HepG2 (cell line): ENCODE data around the gene DDX39B. TPM values are rescaled to one million over a fixed set of nuclear protein-coding genes. Genes with fewer than 3 reads are reported as not detected.
"Not testable (repeated sequence)": the region's sequence is repeated elsewhere in the genome, so short reads cannot be mapped to it uniquely, and the experiment has no call there.

Source experiments
- ATAC-seq: fragments of 200-7000 bp; cut with Tn5 transposase; 3 replicates; pipeline ENCODE4 v1.9.1; 2020; ENCODE audit warnings: mild to moderate bottlenecking, moderate library complexity
- BruUV-seq: library from RNA; stranded (reverse); fragments of 400-500 nt; replicated peaks from 2 replicates; lab custom pipeline; 2021; lab: Mats Ljungman, UMichigan
- CTCF ChIA-PET: fragments of 300-600 bp; formaldehyde crosslinking; extraction: SDS; loops from one replicate; lab custom pipeline; 2021; ENCODE audit warnings: low total read pairs, inconsistent platforms, low intra/inter-chr PET ratio; lab: Yijun Ruan, JAX
- POLR2A ChIA-PET: fragments of 350-600 bp; sonication (Branson Sonifier 250); formaldehyde crosslinking; loops from one replicate; lab custom pipeline; 2020; ENCODE audit warnings: antibody characterized with exemption, inconsistent platforms; lab: Yijun Ruan, JAX
- DNase-seq: peaks from one replicate; pipeline ENCODE4 v3.0.0-alpha.2; 2015; ENCODE audit warnings: low spot score
- FAIRE-seq: peaks from 3 replicates; lab custom pipeline; 2011; peaks lifted over from hg19 to GRCh38; lab: Jason Lieb, UNC
- H2AFZ ChIP-seq: one replicate; pipeline ENCODE4 v1.6.1; 2011; ENCODE audit warnings: low read length, inconsistent platforms
- H3K27ac ChIP-seq: fragments of 300-600 bp; 3 replicates; pipeline ENCODE4 v1.8.0; 2011; ENCODE audit warnings: mixed run types, mild to moderate bottlenecking, mixed read lengths, low read length, inconsistent platforms; ENCODE audit not compliant: insufficient read depth; ENCODE audit errors: extremely low read length
- H3K27me3 ChIP-seq, 2 experiments: fragments of 200-600 bp in 1 of 2; 2 replicates in 1 of 2; 3 replicates in 1 of 2; pipeline versions ENCODE4 v1.6.0 to v1.8.0; 2011; ENCODE audit warnings: low read length in 2 of 2, mild to moderate bottlenecking in 2 of 2, moderate library complexity in 2 of 2, inconsistent platforms in 1 of 2; ENCODE audit not compliant: insufficient read depth in 2 of 2, control insufficient read depth in 1 of 2
- H3K36me3 ChIP-seq, 2 experiments: fragments of 200-600 bp in 1 of 2; replicated peaks in 1 of 2; 2 replicates in 1 of 2; 3 replicates in 1 of 2; pipeline versions ENCODE4 v1.5.1 to v1.8.0; 2011; ENCODE audit warnings: low read length in 2 of 2, inconsistent platforms in 1 of 2; ENCODE audit not compliant: insufficient read depth in 2 of 2, control insufficient read depth in 1 of 2
- H3K4me1 ChIP-seq: 2 replicates; pipeline ENCODE4 v1.5.1; 2012; ENCODE audit warnings: low read length, inconsistent platforms; ENCODE audit not compliant: insufficient read depth
- H3K4me2 ChIP-seq: 2 replicates; pipeline ENCODE4 v1.6.0; 2011; ENCODE audit warnings: low read depth, low read length, inconsistent platforms
- H3K4me3 ChIP-seq, 3 experiments: fragments of 200-600 bp in 1 of 3; sonication (generic), shearing (Covaris generic) in 1 of 3; replicated peaks in 1 of 3; 2 replicates each; pipeline ENCODE4 v1.5.1; 2011 to 2016; ENCODE audit warnings: low read length in 3 of 3, inconsistent platforms in 2 of 3, low read depth in 2 of 3, mild to moderate bottlenecking in 2 of 3, control low read depth in 1 of 3, mixed read lengths in 1 of 3; ENCODE audit not compliant: insufficient read depth in 1 of 3
- H3K79me2 ChIP-seq: one replicate; pipeline ENCODE4 v1.6.1; 2011; ENCODE audit warnings: low read length, inconsistent platforms; ENCODE audit not compliant: insufficient read depth
- H3K9ac ChIP-seq: 2 replicates; pipeline ENCODE4 v1.6.0; 2011; ENCODE audit warnings: mild to moderate bottlenecking, low read depth, low read length, inconsistent platforms; ENCODE audit not compliant: insufficient read depth
- H3K9me3 ChIP-seq: 2 replicates; pipeline ENCODE4 v1.5.1; 2012; ENCODE audit warnings: mild to moderate bottlenecking, low read length
- H4K20me1 ChIP-seq: 2 replicates; pipeline ENCODE4 v1.6.0; 2011; ENCODE audit warnings: inconsistent platforms, mild to moderate bottlenecking, low read length, moderate library complexity; ENCODE audit not compliant: insufficient read depth
- FOXA1 ChIP-seq, 2 experiments: fragments of 450-650 bp in 1 of 2; sonication (generic) in 1 of 2; formaldehyde crosslinking in 1 of 2; IDR thresholded peaks; 2 replicates each; pipeline versions ENCODE4 v1.4.0 to v1.6.1; 2016 to 2020; ENCODE audit warnings: missing genetic modification reagents in 1 of 2
- FOXA3 ChIP-seq: IDR thresholded peaks from 2 replicates; pipeline ENCODE4 v1.6.1; 2016; ENCODE audit warnings: missing genetic modification reagents, missing compliant biosample characterization
- RAD21 ChIP-seq: fragments of 450-650 bp; formaldehyde crosslinking; IDR thresholded peaks from 2 replicates; pipeline ENCODE4 v1.5.0; 2020; ENCODE audit warnings: mild to moderate bottlenecking
- SMC3 ChIP-seq: IDR thresholded peaks from 2 replicates; pipeline ENCODE4 v1.6.1; 2011; ENCODE audit warnings: low read length, improper control_type of control experiment
- STAG1 ChIP-seq: sonication (generic); formaldehyde crosslinking; IDR thresholded peaks from 2 replicates; pipeline ENCODE4 v1.4.0; 2020; ENCODE audit warnings: missing genetic modification reagents
- U2AF1 ChIP-seq: fragments of 200-400 bp; formaldehyde crosslinking; optimal IDR thresholded peaks from 2 replicates; pipeline ENCODE3; 2017; ENCODE audit warnings: mild to moderate bottlenecking, low read depth, low read length
- ZNF20 ChIP-seq: sonication (generic); formaldehyde crosslinking; IDR thresholded peaks from 2 replicates; pipeline ENCODE4 v1.4.0; 2020; ENCODE audit warnings: mild to moderate bottlenecking, moderate library complexity, missing genetic modification reagents
- WGBS: methylation state at CpG from one replicate; pipeline ENCODE4 v1.1.6; 2017; ENCODE audit warnings: low lambda C conversion rate; 5-methylcytosine and 5-hydroxymethylcytosine counted together
- in situ Hi-C: cut with HindIII; loops from 2 replicates; pipeline ENCODE4 v1.10.0; 2017; ENCODE audit warnings: low pct_unique_long_range_greater_than_20kb; ENCODE audit not compliant: extremely low pct_ligation_motif_present
- intact Hi-C: fragments of 100-400 bp; cut with micrococcal nuclease; formaldehyde crosslinking; loops from one replicate; pipeline ENCODE4 v1.10.0; 2022; ENCODE audit not compliant: unreplicated experiment
- polyA plus RNA-seq, 8 experiments: library from polyadenylated mRNA; depleted of rRNA in 3 of 8; stranded (reverse) in 7 of 8; unstranded in 1 of 8; fragments of >200 nt; fragmentation: Illumina TruSeq in 4 of 8; extraction: Trizol in 4 of 8; gene quantifications; 2 replicates each; pipeline versions ENCODE4 v1.2.1 to v1.2.3, GENCODE V29; 2011 to 2016; ENCODE audit warnings: low read depth in 4 of 8, missing spikeins in 1 of 8, mixed read lengths in 1 of 8; ENCODE audit not compliant: insufficient read depth in 1 of 8
- total RNA-seq, 5 experiments: library from RNA; depleted of rRNA; stranded (reverse); fragments of >200 nt; fragmentation: Illumina TruSeq; extraction: Trizol; gene quantifications; 2 replicates each; pipeline ENCODE4 v1.2.3, GENCODE V29; 2016; ENCODE audit warnings: low read depth in 1 of 5
- TF ChIP-seq, protein P1 (sequence below): sonication (generic); formaldehyde crosslinking; IDR thresholded peaks from 2 replicates; pipeline ENCODE4 v1.5.0; 2020; ENCODE audit warnings: mild to moderate bottlenecking, missing genetic modification reagents, moderate library complexity

DDX39B gene
- total and polyA plus RNA-seq, 2 of the 13 experiments (the other 11 are each of a cell fraction or from before 2014, with no cell fraction given) = 570 to 678 TPM

DNA sequence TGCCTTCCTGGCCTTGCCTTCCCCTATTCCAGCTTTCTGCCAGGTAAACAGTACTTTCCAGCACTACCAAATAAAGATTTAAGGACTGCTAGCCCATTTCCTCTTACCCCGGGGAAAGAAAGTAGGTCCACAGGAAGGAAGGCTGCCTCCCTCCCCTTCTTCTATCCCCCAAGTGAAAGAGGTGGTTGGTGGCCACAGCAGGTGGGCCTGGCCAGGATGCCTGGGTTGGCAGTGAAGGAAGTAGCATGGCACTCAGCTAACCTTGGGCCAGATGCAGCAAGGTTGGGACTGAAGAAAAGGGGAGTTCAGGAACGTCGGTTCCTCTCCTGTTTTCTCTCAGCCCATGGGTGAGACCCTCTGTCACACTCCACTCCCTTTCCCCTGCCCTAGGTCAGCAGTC lies 14.5 kb upstream of the DDX39B start:
- Histone ChIP-seq H3K4me3 (no peak overlapping the region), H3K9ac (no peak overlapping the region), H3K9me3 (no peaks in the 10 kb centered on the region), H3K27me3 (no peaks in the 10 kb centered on the region), H4K20me1 (no peaks in the 10 kb centered on the region), H2AFZ (no peak overlapping the region), H3K4me1 (no peaks in the 10 kb centered on the region), H3K79me2 (no peaks in the 10 kb centered on the region), H3K4me2 (no peak overlapping the region), H3K36me3 (peaks cover 22 to 52% of the 10 kb centered on the region in 2 experiments; a peak in 4 of 5 replicates), H3K27ac (no peak overlapping the region)
- TF ChIP-seq U2AF1 (no peak), ZNF20 (no peak), RAD21 (CRISPR knock-in tag) (no peak)
- no TSS peak for BruUV-seq
- ATAC-seq (no peak), FAIRE-seq (no peak), DNase-seq (no peak)
- in situ Hi-C loops = no loop called here
- intact Hi-C loops = no loop called here
- WGBS = 92% methylated on average over 3 of the region's 3 CpGs
- ChIA-PET CTCF (no interaction called here), POLR2A (no interaction called here)

DNA sequence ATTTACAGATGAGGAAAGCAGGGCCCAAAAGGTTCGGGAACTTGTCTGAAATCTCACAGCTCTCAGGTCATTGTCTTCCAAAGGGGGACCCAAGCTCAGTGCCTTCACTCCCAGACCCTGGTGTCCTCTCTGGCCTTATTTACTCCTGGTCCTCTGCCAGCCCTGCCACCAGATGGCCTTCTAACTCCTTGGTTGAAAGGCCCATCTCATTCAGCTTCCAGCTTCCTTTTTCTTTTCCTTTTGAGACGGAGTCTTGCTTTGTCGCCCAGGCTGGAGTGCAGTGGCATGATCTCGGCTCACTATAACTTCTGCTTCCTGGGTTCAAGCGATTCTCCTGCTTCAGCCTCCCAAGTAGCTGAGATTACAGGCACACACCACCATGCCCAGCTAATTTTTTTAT lies 9.6 kb upstream of the DDX39B start:
- DNase-seq; H4K20me1 ChIP-seq; TF ChIP-seq FOXA1 (IDR thresholded peaks at IDR 0.05): not testable (repeated sequence)
- TF ChIP-seq SMC3 = peak; percentile 65
- TF ChIP-seq FOXA3 (CRISPR knock-in tag) = peak; percentile 31; the same call in 1 of the 2 replicates
- TF ChIP-seq, protein P1, sequence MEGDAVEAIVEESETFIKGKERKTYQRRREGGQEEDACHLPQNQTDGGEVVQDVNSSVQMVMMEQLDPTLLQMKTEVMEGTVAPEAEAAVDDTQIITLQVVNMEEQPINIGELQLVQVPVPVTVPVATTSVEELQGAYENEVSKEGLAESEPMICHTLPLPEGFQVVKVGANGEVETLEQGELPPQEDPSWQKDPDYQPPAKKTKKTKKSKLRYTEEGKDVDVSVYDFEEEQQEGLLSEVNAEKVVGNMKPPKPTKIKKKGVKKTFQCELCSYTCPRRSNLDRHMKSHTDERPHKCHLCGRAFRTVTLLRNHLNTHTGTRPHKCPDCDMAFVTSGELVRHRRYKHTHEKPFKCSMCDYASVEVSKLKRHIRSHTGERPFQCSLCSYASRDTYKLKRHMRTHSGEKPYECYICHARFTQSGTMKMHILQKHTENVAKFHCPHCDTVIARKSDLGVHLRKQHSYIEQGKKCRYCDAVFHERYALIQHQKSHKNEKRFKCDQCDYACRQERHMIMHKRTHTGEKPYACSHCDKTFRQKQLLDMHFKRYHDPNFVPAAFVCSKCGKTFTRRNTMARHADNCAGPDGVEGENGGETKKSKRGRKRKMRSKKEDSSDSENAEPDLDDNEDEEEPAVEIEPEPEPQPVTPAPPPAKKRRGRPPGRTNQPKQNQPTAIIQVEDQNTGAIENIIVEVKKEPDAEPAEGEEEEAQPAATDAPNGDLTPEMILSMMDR = peak; percentile 73
- TF ChIP-seq STAG1 (CRISPR knock-in tag) = peak; percentile 73
- TF ChIP-seq RAD21 (CRISPR knock-in tag) = 0 out of 2 replicates have a peak, but pooled peaks have one; percentile 36
- peak; percentile 73 for TF ChIP-seq FOXA1 (CRISPR knock-in tag; IDR thresholded peaks at IDR 0.05)
- TF ChIP-seq, all 625 proteins: peak for 6; not testable (repeated sequence) for 619
- H2AFZ ChIP-seq, H3K27me3 ChIP-seq, FAIRE-seq, H3K27ac ChIP-seq, H3K4me3 ChIP-seq, BruUV-seq, H3K9me3 ChIP-seq, ATAC-seq, H3K79me2 ChIP-seq, H3K4me2 ChIP-seq, H3K9ac ChIP-seq, in situ Hi-C loops: not testable (repeated sequence)
- H3K4me1 ChIP-seq = peaks cover 22% of the 10 kb centered on the region
- intact Hi-C loops = loop anchor here (1.0 kb wide), 1 partner anchor 46 kb away; no protein-coding TSS in a partner anchor
- CTCF ChIA-PET = interaction anchor here (0.9 to 1.3 kb wide), 3 partner anchors 30 to 47 kb away, joined by 4 to 9 read pairs (median 5); no protein-coding TSS in a partner anchor
- POLR2A ChIA-PET = interaction anchor here (1.2 kb wide), 1 partner anchor 100 kb away, joined by 3 read pairs; no protein-coding TSS in a partner anchor
- peaks cover 6 to 26% of the 10 kb centered on the region in 2 experiments for H3K36me3 ChIP-seq
- 96% methylated on average over 5 of the region's 5 CpGs for WGBS
